T-helper 1 cell treated with Interleukin-12 subunit alpha and Interleukin-12 subunit beta and Interleukin-4 antibody, amounts not matched to agents 30 ng/mL and 1 ng/mL, for 36 hours (primary cell): ENCODE results near the gene FEZF1. TPM values are rescaled to one million over a fixed set of nuclear protein-coding genes. Genes with fewer than 3 reads are reported as not detected.

ENCODE experiments used
- intact Hi-C: fragments of 100-400 bp; cut with micrococcal nuclease; formaldehyde crosslinking; loops from one replicate; pipeline ENCODE4 v1.15.1; 2024
- total RNA-seq: library from RNA; stranded (reverse); gene quantifications from 2 replicates; pipeline ENCODE4 v1.2.3, GENCODE V29; 2022

FEZF1 gene
- total RNA-seq, 1 donor from 2014 or later = not detected

- intact Hi-C loops = no loop called here
These were observed 35.3 kb downstream of the FEZF1 start for GRCh38 chr7:122269241-122269640.

- intact Hi-C loops = no loop called here
These were observed 36.4 kb downstream of the FEZF1 start for GRCh38 chr7:122268101-122268500.

GRCh38 chr7:122262246-122262645 lies 42.3 kb downstream of the FEZF1 start:
- intact Hi-C loops = no loop called here

GRCh38 chr7:122261442-122261841 lies 43.1 kb downstream of the FEZF1 start:
- intact Hi-C loops = no loop called here

- intact Hi-C loops = no loop called here
These were observed 43.5 kb downstream of the FEZF1 start for GRCh38 chr7:122261016-122261415.

GRCh38 chr7:122260336-122260735 lies 44.2 kb downstream of the FEZF1 start:
- intact Hi-C loops = no loop called here

- intact Hi-C loops = no loop called here
These were observed 45.6 kb downstream of the FEZF1 start for GRCh38 chr7:122258971-122259370.

GRCh38 chr7:122257056-122257455 lies 47.5 kb downstream of the FEZF1 start:
- intact Hi-C loops = no loop called here

- intact Hi-C loops = no loop called here
These were observed 48.5 kb downstream of the FEZF1 start for GRCh38 chr7:122256046-122256445.

- intact Hi-C loops = no loop called here
These were observed 49.1 kb downstream of the FEZF1 start for GRCh38 chr7:122255454-122255853.

Other genes with a start within 250 kb of the FEZF1 start
- gene AASS, start 160.5 kb downstream of the FEZF1 start, total RNA-seq = 1.2 and 1.3 TPM in 2 replicates